NOMO-1 (cell line): ENCODE results near the gene NEK11.
"Not testable (repeated sequence)": the region's sequence is repeated elsewhere in the genome, so short reads cannot be mapped to it uniquely, and the experiment has no call there.

Source experiments
- DNase-seq, 2 experiments: peaks; one replicate each; lab custom pipeline; 2025; ENCODE audit not compliant: unreplicated experiment in 2 of 2; lab: John Stamatoyannopoulos, UW

NEK11 gene

GRCh38 chr3:131038326-131038725 lies 11.6 kb downstream of the NEK11 start:
- no peak for DNase-seq

- not testable (repeated sequence) for DNase-seq
Measured at GRCh38 chr3:131042271-131042985, 15.8 kb downstream of the NEK11 start.

GRCh38 chr3:131047582-131047981 lies 20.9 kb downstream of the NEK11 start:
- DNase-seq: no peak

DNA sequence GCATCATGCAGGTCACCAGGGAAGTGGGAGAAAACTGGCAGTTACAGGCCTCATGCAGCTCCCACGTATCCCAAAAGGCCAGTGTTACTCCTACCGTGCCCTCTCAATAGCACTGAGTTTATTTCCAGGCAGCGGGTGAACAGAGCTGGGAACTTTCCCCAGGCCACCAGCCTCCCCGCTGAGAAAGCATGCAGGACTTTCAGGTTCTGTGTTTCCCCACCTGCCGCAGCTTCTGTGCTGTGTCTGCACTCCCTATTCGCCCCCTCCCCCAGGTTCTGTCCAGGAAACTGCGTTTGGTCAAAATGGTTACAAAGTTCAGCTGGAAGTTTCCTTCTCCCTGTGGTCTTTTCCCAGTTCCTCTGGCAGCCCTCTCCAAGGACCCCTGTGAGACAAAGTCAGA lies 21.4 kb downstream of the NEK11 start:
- DNase-seq: no peak

- DNase-seq: no peak
Measured at GRCh38 chr3:131050001-131050400, 23.3 kb downstream of the NEK11 start.

GRCh38 chr3:131053043-131053859 lies 26.6 kb downstream of the NEK11 start:
- no peak for DNase-seq

GRCh38 chr3:131067983-131068382 lies 41.3 kb downstream of the NEK11 start:
- no peak for DNase-seq

DNA sequence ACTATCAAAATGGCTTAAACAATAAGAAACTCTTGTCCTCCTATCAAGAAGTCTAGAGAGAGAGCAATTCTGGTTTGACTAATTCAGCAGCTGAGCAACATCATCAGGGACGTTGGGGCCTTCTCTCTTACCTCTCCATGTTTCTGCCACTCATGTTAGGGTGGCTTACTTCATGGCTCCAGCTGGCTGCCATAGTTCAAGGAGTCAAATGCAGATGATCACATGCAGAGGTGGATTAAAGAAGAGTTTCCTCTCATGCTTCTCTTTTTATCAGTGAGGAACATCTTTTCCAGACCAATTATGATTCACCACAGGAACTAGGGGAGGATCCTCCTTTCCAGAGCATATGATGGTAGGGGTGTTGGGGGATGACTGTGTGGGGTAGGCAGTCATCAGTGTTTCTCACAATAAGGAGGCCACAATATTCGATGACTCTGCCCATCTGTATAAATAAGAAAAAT lies 45.5 kb downstream of the NEK11 start:
- DNase-seq: no peak

- DNase-seq: no peak
Measured at GRCh38 chr3:131072845-131073244, 46.2 kb downstream of the NEK11 start.

GRCh38 chr3:131075632-131076328 lies 49.1 kb downstream of the NEK11 start:
- DNase-seq: no peak

GRCh38 chr3:131077904-131078303 lies 51.2 kb downstream of the NEK11 start:
- no peak for DNase-seq

DNA sequence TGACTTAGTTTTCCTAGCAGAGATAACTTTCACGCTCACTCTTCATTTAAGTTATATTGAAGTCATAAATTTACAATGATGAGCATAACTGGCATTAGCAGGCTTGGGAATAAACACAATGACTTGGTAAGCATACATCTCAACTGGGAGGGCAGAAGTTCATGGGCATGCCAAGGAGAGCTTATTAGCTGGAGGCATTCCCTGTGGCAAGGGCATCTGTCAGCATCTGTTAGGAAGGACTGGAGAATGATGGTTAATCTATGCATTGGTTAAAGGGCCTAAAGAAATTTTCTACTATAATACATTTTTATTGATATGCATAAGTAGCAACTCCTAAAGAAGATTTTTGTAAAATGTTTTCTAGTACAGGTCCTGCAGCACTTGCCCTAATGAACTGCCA lies 52.4 kb downstream of the NEK11 start:
- no peak for DNase-seq

GRCh38 chr3:131081224-131081623 lies 54.5 kb downstream of the NEK11 start:
- no peak for DNase-seq

GRCh38 chr3:131082246-131082645 lies 55.6 kb downstream of the NEK11 start:
- no peak for DNase-seq

- no peak for DNase-seq
Measured at GRCh38 chr3:131082871-131083863, 56.5 kb downstream of the NEK11 start.

GRCh38 chr3:131091768-131092167 lies 65.1 kb downstream of the NEK11 start:
- no peak for DNase-seq

GRCh38 chr3:131107637-131108433 lies 81.2 kb downstream of the NEK11 start:
- no peak for DNase-seq

DNA sequence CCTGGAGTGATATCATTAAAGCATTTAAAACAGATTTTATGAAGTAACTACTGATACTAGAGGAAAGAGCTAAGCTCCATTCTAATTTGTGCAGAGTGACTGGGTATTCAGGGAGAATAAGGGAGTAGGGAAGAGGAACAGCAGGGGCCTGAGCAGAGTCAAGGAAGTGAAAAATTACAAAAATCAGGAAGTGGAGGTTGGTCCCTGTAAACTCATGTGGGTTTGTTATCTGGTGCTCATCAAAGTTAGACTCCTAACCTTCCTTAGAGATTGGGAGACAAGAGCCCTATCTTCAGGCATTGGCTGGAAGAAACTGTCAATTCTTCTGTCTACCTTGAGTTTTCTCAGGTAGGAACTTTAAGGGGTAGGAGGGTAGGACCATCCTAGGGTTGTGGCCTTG lies 82.5 kb downstream of the NEK11 start:
- no peak for DNase-seq

- no peak for DNase-seq
Measured at GRCh38 chr3:131110087-131110486, 83.4 kb downstream of the NEK11 start.
